HG02798 (cell line): Measurements from ENCODE around the gene CHST13.
"Not testable (repeated sequence)": the region's sequence is repeated elsewhere in the genome, so short reads cannot be mapped to it uniquely, and the experiment has no call there.

Experiments used
- ATAC-seq: cut with Tn5 transposase; IDR thresholded peaks from one replicate; pipeline ENCODE4 v1.9.1; 2021; ENCODE audit warnings: mild to moderate bottlenecking; ENCODE audit not compliant: unreplicated experiment, poor library complexity

Gene CHST13

DNA sequence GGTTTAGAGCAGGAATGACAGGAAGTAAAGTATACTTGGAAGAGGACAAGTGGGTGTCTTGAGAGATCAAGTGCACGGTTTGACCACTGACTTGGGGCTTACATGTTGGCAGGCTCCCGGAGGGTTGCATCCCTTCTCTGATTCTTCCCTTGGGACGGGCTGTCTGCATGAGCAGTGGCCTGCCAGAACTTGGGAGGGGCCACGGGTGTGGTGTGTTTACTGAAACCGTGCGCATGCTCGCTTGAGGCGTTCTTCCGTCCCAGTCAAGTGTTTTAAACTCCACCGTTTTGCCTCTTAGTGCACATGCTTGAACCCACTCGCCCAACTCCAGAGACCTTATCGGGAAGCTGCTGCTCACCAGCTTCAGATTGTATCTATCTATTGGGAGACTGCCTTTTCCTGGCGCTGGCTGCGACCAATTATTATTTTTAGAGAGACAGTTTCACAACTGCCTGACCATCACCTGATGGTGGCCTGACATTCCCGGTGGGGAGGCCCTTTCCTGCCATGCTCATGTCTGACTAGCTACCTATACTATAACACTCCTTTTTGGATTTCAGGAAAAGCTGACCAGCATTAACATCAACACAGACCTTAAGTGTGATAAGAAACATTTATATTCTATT lies 49.6 kb downstream of the CHST13 start:
- ATAC-seq = no peak

DNA sequence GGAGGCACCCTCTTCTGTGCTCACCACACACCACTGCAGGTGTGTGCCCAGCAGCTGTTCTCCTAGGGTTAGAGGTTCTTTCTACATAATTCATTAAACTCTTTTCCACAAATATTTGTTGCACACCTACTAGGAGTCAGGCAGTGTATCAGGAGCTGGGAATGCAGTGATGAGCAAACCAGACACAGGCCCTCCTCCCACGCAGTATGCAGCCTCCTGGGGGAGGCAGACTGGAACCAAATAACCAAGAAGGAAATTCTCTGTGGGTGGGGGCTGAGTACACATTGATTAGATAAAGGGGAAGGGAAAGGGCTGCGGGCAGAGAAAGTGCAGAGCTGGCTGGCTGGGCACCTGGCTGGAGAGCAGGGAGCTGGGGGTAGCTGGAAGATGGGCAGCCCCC lies 53.3 kb downstream of the CHST13 start:
- no peak for ATAC-seq

GRCh38 chr3:126578702-126579101 lies 54.7 kb downstream of the CHST13 start:
- ATAC-seq = no peak

DNA sequence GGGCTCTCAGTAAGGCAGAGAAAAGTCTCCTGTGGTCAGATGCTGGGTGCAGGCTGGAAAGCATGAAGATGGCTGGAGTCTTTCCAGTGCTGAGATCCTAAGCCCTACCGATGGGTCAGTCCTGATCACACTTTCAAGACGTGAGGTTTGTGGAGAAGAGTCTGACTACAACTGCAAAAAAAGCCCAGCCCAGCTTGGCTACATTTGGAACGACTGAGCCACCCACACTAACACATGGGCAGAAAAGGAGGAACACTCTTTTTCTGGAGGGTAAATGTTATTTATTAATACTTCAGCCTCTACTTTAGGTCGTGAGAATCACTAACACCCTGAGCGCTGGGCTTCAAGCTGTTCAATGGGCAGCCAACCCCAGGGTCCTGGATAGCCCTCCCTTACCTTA lies 56.8 kb downstream of the CHST13 start:
- no peak for ATAC-seq

GRCh38 chr3:126581569-126581968 lies 57.6 kb downstream of the CHST13 start:
- ATAC-seq = no peak

DNA sequence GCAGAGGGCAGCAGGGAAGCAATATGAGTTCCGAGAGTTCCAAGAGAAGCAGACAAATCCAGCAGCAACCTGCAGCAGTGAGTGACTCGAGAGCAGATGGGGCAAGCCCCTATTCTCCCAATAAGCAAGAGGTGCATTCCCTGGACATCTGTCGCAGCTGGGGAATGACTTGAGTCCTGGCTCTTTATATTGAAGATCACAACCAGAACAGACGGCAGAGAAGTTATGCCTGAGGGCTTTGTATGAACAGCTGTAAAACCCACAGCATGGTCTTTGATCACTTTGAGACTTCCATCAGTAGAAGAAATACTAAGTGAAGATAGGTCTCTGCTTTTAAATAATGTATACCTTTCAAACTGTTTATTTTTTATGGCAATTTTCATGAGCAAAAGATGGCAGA lies 58.4 kb downstream of the CHST13 start:
- no peak for ATAC-seq

DNA sequence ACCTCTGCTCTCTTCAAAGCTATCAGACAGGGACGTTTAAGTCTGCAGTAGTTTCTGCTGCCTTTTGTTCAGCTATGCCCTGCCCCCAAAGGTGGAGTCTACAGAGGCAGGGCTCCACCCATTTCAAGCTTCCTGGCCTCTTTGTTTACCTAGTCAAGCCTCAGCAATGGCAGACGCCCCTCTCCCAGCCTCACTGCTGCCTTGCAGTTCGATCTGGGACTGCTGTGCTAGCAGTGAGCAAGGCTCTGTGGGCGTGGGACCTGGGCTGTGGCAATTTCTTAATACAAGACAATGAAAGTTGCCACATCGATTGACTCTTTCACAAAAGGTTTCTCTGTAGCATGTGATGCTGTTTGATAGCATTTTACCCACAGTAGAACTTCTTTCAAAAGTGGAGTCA lies 67.6 kb downstream of the CHST13 start:
- not testable (repeated sequence) for ATAC-seq
